HCT116 (cell line): ENCODE data around the gene AKR1B1. TPM values are rescaled to one million over a fixed set of nuclear protein-coding genes. Genes with fewer than 3 reads are reported as not detected.

Source experiments
- ATAC-seq: fragments of 200-7000 bp; cut with Tn5 transposase; 2 replicates; pipeline ENCODE4 v1.9.1; 2020; ENCODE audit warnings: mild to moderate bottlenecking, moderate library complexity
- BruUV-seq: library from RNA; stranded (reverse); fragments of 400-500 nt; replicated peaks from 2 replicates; lab custom pipeline; 2021; lab: Mats Ljungman, UMichigan
- CTCF ChIA-PET: fragments of 300-600 bp; sonication (Branson Sonifier 250); formaldehyde crosslinking; loops from one replicate; lab custom pipeline; 2021; ENCODE audit warnings: antibody characterized with exemption; lab: Charles Lee
- POLR2A ChIA-PET: fragments of 300-600, 350-600 bp; sonication (Branson Sonifier 250); formaldehyde crosslinking; loops from one replicate; lab custom pipeline; 2021; ENCODE audit warnings: antibody characterized with exemption; lab: Charles Lee
- RAD21 ChIA-PET, 2 experiments: fragments of 300-600 bp; sonication (Branson Sonifier 250); formaldehyde crosslinking; loops; one replicate each; lab custom pipeline; 2023; ENCODE audit warnings: low total read pairs in 2 of 2; ENCODE audit not compliant: uncharacterized antibody in 2 of 2, unreplicated experiment in 2 of 2, low non-redundant PET in 1 of 2; lab: Charles Lee
- DNase-seq: peaks from one replicate; pipeline ENCODE4 v3.0.0-alpha.2; 2010; ENCODE audit warnings: low read depth, low spot score
- H2AFZ ChIP-seq: fragments of 200-600 bp; shearing (Covaris generic), sonication (generic); 2 replicates; pipeline ENCODE4 v1.6.1; 2017; ENCODE audit warnings: low read depth, mixed run types, mixed read lengths, antibody characterized with exemption, low read length; ENCODE audit not compliant: poor library complexity, severe bottlenecking
- H3K27ac ChIP-seq: 2 replicates; pipeline ENCODE4 v1.5.1; 2012; ENCODE audit warnings: low read depth, low read length
- H3K27me3 ChIP-seq: fragments of 200-600 bp; sonication (generic); 2 replicates; pipeline ENCODE4 v1.6.1; 2016; ENCODE audit warnings: mixed run types, low read length, mixed read lengths; ENCODE audit not compliant: insufficient read depth
- H3K36me3 ChIP-seq, 2 experiments: fragments of 200-500 bp in 1 of 2; fragments of 200-600 bp in 1 of 2; sonication (Bioruptor generic) in 1 of 2; sonication (generic) in 1 of 2; 2 replicates each; pipeline versions ENCODE4 v1.5.1 to v1.6.1; 2014 to 2016; ENCODE audit warnings: low read length in 2 of 2, inconsistent platforms in 1 of 2, mixed read lengths in 1 of 2, mixed run types in 1 of 2; ENCODE audit not compliant: insufficient read depth in 2 of 2, control insufficient read depth in 1 of 2
- H3K4me1 ChIP-seq, 2 experiments: fragments of 200-600 bp in 1 of 2; sonication (generic) in 1 of 2; 2 replicates each; pipeline versions ENCODE4 v1.5.1 to v1.6.1; 2012 to 2017; ENCODE audit warnings: low read length in 2 of 2, inconsistent platforms in 1 of 2, mild to moderate bottlenecking in 1 of 2, mixed read lengths in 1 of 2, mixed run types in 1 of 2, moderate library complexity in 1 of 2; ENCODE audit not compliant: insufficient read depth in 2 of 2, control insufficient read depth in 1 of 2
- H3K4me2 ChIP-seq: fragments of 200-600 bp; sonication (generic); 2 replicates; pipeline ENCODE4 v1.6.1; 2017; ENCODE audit warnings: mixed run types, low read length, mixed read lengths
- H3K4me3 ChIP-seq, 2 experiments: fragments of 200-600 bp in 1 of 2; sonication (generic) in 1 of 2; replicated peaks in 1 of 2; 2 replicates each; pipeline ENCODE4 v1.5.1; 2011 to 2016; ENCODE audit warnings: low read length in 2 of 2, control low read depth in 1 of 2, low read depth in 1 of 2, mild to moderate bottlenecking in 1 of 2, mixed read lengths in 1 of 2, mixed run types in 1 of 2
- H3K79me2 ChIP-seq: fragments of 200-600 bp; sonication (generic); 2 replicates; pipeline ENCODE4 v1.6.1; 2017; ENCODE audit warnings: mild to moderate bottlenecking, mixed run types, low read length, moderate library complexity, mixed read lengths; ENCODE audit not compliant: insufficient read depth
- H3K9ac ChIP-seq: fragments of 200-600 bp; sonication (generic); 2 replicates; pipeline ENCODE4 v1.6.1; 2016; ENCODE audit warnings: low read length, mixed read lengths
- H3K9me2 ChIP-seq: fragments of 200-600 bp; sonication (generic), shearing (Covaris generic); 2 replicates; pipeline ENCODE4 v1.6.1; 2017; ENCODE audit warnings: mixed run types, mild to moderate bottlenecking, moderate library complexity; ENCODE audit not compliant: insufficient read depth
- H3K9me3 ChIP-seq, 2 experiments: fragments of 200-500 bp in 1 of 2; fragments of 200-600 bp in 1 of 2; sonication (Bioruptor generic) in 1 of 2; sonication (generic) in 1 of 2; 2 replicates each; pipeline ENCODE4 v1.6.1; 2014 to 2017; ENCODE audit warnings: low read length in 2 of 2, mixed read lengths in 2 of 2, inconsistent platforms in 1 of 2, low read depth in 1 of 2, mild to moderate bottlenecking in 1 of 2, mixed run types in 1 of 2, moderate library complexity in 1 of 2; ENCODE audit not compliant: control insufficient read depth in 1 of 2, insufficient read depth in 1 of 2
- H4K20me1 ChIP-seq: fragments of 200-600 bp; sonication (generic), shearing (Covaris generic); 2 replicates; pipeline ENCODE4 v1.6.1; 2017; ENCODE audit warnings: mixed run types, mild to moderate bottlenecking, moderate library complexity; ENCODE audit not compliant: insufficient read depth
- ATF3 ChIP-seq: IDR thresholded peaks from 2 replicates; pipeline ENCODE4 v1.6.1; 2012
- CEBPB ChIP-seq: IDR thresholded peaks from 2 replicates; pipeline ENCODE4 v1.6.1; 2012; ENCODE audit warnings: low read depth
- CTCF ChIP-seq, 3 experiments: fragments of 200-600 bp in 1 of 3; sonication (generic) in 1 of 3; IDR thresholded peaks in 2 of 3; conservative IDR thresholded peaks in 1 of 3; 2 replicates each; pipeline ENCODE4 v1.5.1; 2012 to 2017; ENCODE audit warnings: low read depth in 2 of 3, low read length in 2 of 3, antibody characterized with exemption in 1 of 3, borderline replicate concordance in 1 of 3, control low read depth in 1 of 3, mild to moderate bottlenecking in 1 of 3, mixed read lengths in 1 of 3, mixed run types in 1 of 3, moderate library complexity in 1 of 3; ENCODE audit not compliant: insufficient read depth in 1 of 3
- EGR1 ChIP-seq: IDR thresholded peaks from 2 replicates; pipeline ENCODE4 v1.6.1; 2012; ENCODE audit warnings: low read depth
- EZH2 ChIP-seq: fragments of 200-600 bp; sonication (generic); IDR thresholded peaks from 2 replicates; pipeline ENCODE4 v1.6.1; 2017; ENCODE audit warnings: antibody characterized with exemption, mixed run types
- EZH2phosphoT487 ChIP-seq: fragments of 200-600 bp; IDR thresholded peaks from 2 replicates; pipeline ENCODE4 v1.6.1; 2018; ENCODE audit warnings: antibody characterized with exemption, borderline replicate concordance
- MAX ChIP-seq: IDR thresholded peaks from 2 replicates; pipeline ENCODE4 v1.6.1; 2012
- POLR2A ChIP-seq: IDR thresholded peaks from 2 replicates; pipeline ENCODE4 v1.7.0; 2011; ENCODE audit warnings: borderline replicate concordance; ENCODE audit not compliant: insufficient read depth, insufficient read length; ENCODE audit errors: extremely low read depth
- POLR2AphosphoS5 ChIP-seq: IDR thresholded peaks from 2 replicates; pipeline ENCODE4 v1.6.1; 2011; ENCODE audit warnings: mild to moderate bottlenecking, low read depth, low read length, moderate library complexity
- RAD21 ChIP-seq: IDR thresholded peaks from 2 replicates; pipeline ENCODE4 v1.6.1; 2012; ENCODE audit warnings: low read depth, mild to moderate bottlenecking
- SIN3A ChIP-seq: IDR thresholded peaks from 2 replicates; pipeline ENCODE4 v1.6.1; 2012; ENCODE audit warnings: low read depth
- SP1 ChIP-seq: IDR thresholded peaks from 2 replicates; pipeline ENCODE4 v1.6.1; 2012; ENCODE audit warnings: low read depth
- TCF7L2 ChIP-seq: IDR thresholded peaks from 2 replicates; pipeline ENCODE4 v1.7.0; 2011; ENCODE audit warnings: borderline replicate concordance, inconsistent platforms; ENCODE audit not compliant: insufficient read depth, insufficient read length; ENCODE audit errors: extremely low read depth
- intact Hi-C: fragments of 100-400 bp; cut with micrococcal nuclease; formaldehyde crosslinking; loops from 2 replicates; pipeline ENCODE4 v1.10.0; 2022
- total RNA-seq: library from RNA; stranded (reverse); gene quantifications from one replicate; pipeline ENCODE4 v1.2.1, GENCODE V29; 2021; ENCODE audit not compliant: unreplicated experiment

AKR1B1 gene
- total RNA-seq, 1 experiment from 2014 or later = 56.8 TPM

- no peak overlapping the region for H3K4me3 ChIP-seq
- H3K4me2 ChIP-seq = no peak overlapping the region
- no peaks in the 10 kb centered on the region for H3K9me2 ChIP-seq
- no peaks in the 10 kb centered on the region for H3K9me3 ChIP-seq
- ATAC-seq (no peak), DNase-seq (no peak)
- POLR2A ChIA-PET = no interaction called here
- no peak overlapping the region for H3K27ac ChIP-seq
- H4K20me1 ChIP-seq = no peaks in the 10 kb centered on the region
- TF ChIP-seq POLR2A (no peak), POLR2AphosphoS5 (no peak), MAX (no peak), EZH2 (no peak), SIN3A (no peak)
- TF ChIP-seq, all 23 proteins: peak for 0
- no peaks in the 10 kb centered on the region for H3K27me3 ChIP-seq
- H3K4me1 ChIP-seq = no peaks in the 10 kb centered on the region
- intact Hi-C loops = no loop called here
- H3K79me2 ChIP-seq = no peaks in the 10 kb centered on the region
- no peak overlapping the region for H2AFZ ChIP-seq
- no TSS peak for BruUV-seq
- CTCF ChIA-PET = no interaction called here
- no peaks in the 10 kb centered on the region for H3K36me3 ChIP-seq
- RAD21 ChIA-PET = no interaction called here
- no peak overlapping the region for H3K9ac ChIP-seq
Measured at GRCh38 chr7:134395604-134396003, 63.3 kb downstream of the AKR1B1 start.

- ChIA-PET CTCF (no interaction called here), POLR2A (no interaction called here), RAD21 (no interaction called here)
- Histone ChIP-seq H3K9ac (no peak overlapping the region), H3K27me3 (no peaks in the 10 kb centered on the region), H3K36me3 (no peaks in the 10 kb centered on the region), H3K9me3 (no peaks in the 10 kb centered on the region), H3K79me2 (no peaks in the 10 kb centered on the region), H3K27ac (no peak overlapping the region), H4K20me1 (no peaks in the 10 kb centered on the region), H3K9me2 (no peaks in the 10 kb centered on the region), H3K4me1 (no peaks in the 10 kb centered on the region), H2AFZ (no peak overlapping the region), H3K4me2 (no peak overlapping the region), H3K4me3 (no peak overlapping the region)
- no TSS peak for BruUV-seq
- TF ChIP-seq CTCF (IDR thresholded peaks at IDR 0.05 in 2 of 3, conservative IDR thresholded peaks at IDR 0.05 in 1 of 3; ENCODE audit: borderline replicate concordance in 1 of 3, insufficient read depth in 1 of 3, low read depth in 2 of 3, low read length in 2 of 3) (no peak), POLR2AphosphoS5 (no peak), EZH2phosphoT487 (no peak), EZH2 (no peak), EGR1 (no peak), TCF7L2 (no peak), RAD21 (no peak), ATF3 (no peak), CEBPB (no peak), SP1 (no peak)
- intact Hi-C loops = no loop called here
- DNase-seq = no peak
- ATAC-seq = no peak
Measured at GRCh38 chr7:134394056-134394455, 64.8 kb downstream of the AKR1B1 start.
